Pulmonary artery endothelial cell (primary cell): ENCODE data around the gene LRSAM1. TPM values are rescaled to one million over a fixed set of nuclear protein-coding genes. Genes with fewer than 3 reads are reported as not detected.

Experiments
- DNase-seq: peaks from one replicate; pipeline ENCODE4 v3.0.0-alpha.2; 2011; ENCODE audit warnings: low read depth, low spot score
- total RNA-seq: library from RNA; depleted of rRNA; stranded (reverse); fragments of >200 nt; gene quantifications from 2 replicates; pipeline ENCODE4 v1.2.3, GENCODE V29; 2014

Gene LRSAM1
- total RNA-seq, 1 donor from 2014 or later: 11.7 TPM

DNA sequence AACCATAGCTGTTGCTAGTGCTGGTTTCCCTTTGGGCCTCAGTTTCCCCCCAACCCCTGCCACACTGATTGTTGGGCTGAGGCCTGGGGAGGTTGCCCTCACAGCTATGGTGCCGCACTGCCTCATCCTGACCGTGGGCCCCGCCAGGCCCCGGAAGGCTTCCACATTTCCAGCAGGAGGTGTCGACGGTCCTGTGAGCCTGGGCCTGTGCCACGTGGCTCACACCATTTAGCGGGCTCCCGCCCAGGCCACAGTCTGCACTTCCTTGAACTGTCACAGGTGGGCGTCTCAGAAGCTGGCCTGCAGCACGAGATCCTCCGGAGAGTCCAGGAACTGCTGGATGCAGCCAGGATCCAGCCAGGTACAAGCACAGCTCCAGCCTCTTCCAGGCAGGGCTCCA lies 45.7 kb downstream of the LRSAM1 start:
- no peak for DNase-seq

DNA sequence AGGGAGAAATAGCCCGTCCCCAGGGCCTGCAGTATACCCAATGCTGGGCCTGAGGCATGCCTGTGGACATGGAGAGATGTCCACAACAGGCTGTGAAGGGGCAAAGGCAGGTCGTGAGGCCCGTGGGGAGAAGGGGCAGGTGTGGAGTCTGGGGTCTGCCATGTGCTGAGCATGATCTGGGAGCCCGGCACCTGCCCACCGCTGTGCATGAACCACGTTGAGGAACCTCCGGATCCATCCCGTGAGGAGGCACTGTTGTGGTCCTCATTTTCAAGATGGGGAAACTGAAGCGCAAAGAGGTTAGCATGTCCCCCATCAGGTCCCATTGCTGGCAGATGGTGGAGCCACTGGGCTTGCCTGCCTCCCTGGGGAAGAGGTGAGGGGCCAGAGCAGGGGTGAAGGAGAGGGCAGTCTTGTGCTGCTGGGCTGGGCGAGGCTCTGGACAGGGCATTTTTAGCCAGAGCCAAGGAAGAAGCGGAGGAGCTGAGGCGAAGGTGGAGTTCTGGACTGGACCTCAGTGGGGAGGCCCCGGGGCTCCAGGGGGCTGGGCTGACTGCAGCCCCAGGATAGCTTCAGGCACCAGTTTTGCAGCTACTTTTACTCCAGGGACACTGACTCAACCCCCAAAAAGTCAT lies 46.5 kb downstream of the LRSAM1 start:
- DNase-seq: no peak

DNA sequence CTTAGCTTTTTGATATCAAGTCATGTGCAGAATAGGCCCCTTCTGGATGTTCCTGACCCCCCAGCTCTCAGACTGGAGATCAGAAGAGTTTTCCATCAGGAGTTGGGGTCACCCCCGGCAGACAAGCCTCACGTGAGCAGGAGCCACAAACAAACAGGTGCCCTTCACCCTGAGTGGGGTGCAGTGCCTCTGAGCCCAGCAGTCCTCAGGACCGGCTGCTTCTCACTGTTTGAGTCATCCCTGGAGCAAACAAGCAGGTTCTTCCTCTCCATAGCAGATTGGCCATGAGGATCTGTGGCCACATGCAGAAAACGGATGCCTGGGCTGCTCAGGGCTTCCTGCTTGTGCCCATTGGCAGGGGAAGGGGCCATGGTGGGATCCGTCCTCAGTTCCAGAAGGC lies 47.0 kb downstream of the LRSAM1 start:
- no peak for DNase-seq

DNA sequence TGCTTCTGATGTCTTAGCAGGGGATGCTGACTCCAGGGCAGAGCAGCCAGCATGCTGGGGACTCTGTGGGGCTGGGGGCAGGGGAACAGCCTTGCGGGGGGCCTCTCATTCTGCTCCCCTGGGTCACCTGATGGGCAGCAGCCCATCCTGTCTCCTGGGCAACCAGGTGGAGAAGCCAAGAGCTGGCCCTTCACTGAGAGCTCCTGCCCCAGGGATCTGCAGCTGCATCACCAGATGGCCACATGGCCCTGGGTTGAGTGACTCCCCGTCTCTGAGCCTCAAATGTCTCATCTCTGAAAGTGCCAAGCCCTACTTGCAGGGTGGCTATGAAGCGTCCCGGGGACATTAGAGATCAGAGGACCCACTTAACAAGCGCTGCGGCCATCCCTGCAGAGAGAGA lies 49.1 kb downstream of the LRSAM1 start:
- no peak for DNase-seq

DNA sequence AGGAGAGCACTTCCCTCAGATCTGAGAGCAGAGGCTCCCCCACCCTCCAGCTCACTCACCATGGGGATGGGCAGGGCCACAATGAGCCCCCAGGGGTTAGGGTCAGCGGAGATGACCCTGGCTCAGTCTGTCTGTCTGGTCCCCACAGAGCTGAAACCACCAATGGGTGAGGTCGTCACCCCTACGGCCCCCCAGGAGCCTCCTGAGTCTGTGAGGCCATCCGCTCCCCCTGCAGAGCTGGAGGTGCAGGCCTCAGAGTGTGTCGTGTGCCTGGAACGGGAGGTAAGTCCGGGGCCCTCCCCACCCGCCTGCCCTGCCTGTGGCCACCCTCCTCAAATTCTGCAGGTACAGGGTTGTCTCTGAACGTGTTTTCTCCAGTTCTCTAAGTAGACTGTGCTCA lies 49.6 kb downstream of the LRSAM1 start:
- no peak for DNase-seq

DNA sequence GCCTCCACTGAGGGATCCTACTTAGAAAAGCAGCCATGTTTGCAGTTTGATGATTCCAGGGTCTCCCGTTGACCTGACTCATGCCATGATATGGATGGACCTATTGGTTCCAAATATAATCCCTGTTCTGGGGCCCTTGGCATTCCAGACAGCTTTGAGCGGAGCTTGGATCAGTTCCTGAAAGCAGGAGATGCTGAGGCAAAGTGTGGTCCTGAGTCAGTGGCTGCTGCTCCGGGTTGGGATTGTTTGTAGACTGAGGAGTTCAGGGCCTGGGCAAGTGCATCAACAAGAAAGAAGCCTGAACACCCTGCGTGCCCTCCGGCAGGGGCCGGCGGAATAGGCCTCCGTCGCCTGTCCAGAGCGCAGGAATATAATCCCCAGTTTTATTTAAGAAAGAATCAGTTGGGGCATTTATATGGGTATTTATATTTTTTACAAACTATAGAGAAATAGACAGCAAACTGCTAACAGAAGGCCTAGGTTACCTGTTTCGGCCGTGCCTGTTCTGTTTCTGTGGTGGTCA lies 50.6 kb downstream of the LRSAM1 start:
- DNase-seq: no peak

DNA sequence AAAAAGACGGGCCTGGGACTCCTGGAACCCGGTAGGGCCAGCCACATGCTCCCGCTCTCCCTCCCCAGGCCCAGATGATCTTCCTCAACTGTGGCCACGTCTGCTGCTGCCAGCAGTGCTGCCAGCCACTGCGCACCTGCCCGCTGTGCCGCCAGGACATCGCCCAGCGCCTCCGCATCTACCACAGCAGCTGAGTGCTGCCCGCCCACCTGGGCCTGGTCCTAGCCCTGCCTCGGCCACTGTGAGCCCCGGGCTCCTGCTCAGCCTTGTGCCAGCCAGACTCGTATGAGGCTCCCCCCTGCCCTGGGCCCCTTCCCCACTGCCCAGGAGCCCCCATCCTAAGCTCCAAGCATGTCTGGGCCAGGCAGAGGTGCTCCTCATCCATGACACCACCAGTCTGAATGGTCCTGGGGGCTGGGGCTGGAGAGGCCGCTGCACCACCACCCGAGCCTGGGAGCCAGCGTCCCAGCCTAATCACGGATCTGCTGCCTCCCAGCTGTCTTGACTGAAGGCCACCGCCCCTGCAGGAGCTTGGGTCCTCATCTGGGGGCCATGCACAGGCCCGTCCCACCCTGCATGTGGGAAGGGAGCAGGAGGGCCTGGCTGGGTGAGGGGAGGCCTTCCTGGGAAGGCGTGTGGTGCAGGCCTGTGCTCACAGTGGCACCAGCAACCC lies 51.5 kb downstream of the LRSAM1 start:
- DNase-seq: no peak

DNA sequence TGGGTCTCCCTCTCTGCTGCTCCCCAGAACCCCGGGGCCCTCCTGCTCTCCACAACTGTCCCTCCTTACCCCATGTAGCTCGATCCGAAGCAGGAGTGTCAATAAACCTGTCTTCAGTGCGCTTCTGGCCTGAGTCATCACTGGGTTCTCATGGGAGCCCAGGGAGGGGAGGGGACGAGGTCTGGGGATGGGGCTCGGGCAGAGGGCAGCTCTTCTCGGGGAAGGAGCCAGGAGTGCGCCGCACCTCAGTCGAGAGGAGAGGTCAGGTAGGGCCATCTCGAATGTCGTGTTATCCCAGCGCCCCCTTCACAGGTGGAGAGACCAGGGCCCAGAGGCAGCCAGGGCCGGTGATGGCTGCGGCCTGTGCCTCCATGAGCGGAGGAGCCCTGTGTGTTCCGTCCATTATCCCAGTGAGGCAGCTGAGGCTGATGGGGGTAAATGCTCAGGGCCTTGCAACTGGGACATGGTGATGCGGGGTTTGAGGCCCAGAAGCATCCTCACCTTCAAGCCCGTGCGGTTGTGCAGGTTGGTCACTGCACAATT lies 52.1 kb downstream of the LRSAM1 start:
- DNase-seq: no peak

DNA sequence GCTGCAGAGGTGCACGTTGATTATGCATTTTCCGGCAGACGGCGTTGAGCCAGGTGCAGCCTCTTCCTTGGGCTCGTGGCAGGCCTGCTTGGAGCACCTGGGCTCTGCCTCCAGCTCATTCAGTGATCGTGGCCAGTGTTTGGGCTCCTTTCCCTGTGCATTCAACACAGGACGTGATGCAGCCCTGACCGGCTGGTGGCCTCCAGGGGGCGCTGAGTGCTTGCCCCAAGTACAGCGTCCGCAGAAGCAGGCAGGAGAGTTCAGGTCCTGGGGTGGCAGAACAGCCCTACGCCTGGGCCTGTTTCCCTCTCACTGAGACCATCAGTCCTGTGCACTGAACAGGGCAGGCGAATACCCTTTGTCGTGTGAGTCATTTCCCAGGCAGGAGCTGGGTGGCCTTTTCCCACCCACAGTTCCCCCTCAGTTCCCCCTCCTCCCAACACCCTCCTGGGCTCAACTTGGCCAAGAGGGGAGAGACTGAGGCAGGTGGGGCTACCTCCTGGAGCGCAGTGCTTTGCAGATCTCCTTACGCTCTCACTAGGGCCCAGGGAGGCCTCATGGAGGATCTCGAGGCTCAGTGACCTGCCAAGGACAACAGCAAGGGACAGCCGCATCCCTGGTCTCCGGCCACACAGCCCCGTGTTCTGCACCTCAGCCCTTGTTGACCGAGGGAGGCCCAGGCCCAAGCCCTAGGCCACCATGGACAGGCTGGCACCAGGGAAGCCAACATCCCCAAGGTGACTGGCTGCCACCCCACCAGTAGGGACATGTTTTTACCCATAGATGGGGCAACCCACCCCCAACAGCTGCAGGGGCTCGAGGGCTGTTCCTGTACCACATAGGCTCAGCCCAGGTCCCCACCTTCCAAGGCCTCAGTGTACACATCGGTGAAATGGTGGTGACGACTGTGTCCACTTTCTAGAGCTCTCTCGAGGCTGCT lies 52.9 kb downstream of the LRSAM1 start:
- peak; percentile 71 for DNase-seq

DNA sequence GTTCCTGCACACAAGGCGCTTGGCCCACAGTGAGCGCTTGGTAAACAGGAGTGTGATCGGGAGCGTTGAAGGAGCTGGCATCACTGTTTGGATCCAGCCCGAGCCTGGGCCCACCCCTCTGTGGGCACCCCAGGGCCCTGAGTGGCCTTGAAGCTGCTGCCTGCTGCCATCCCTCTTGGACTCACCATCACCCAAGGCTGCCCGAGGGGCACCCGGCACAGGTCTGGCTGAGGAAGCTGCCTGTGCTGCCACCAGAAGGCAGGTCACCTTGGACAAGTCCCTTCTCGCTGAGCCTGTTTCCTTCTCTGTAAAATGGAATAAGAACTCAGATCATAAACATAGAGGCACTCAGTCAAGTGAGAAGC lies 53.6 kb downstream of the LRSAM1 start:
- DNase-seq: no peak

DNA sequence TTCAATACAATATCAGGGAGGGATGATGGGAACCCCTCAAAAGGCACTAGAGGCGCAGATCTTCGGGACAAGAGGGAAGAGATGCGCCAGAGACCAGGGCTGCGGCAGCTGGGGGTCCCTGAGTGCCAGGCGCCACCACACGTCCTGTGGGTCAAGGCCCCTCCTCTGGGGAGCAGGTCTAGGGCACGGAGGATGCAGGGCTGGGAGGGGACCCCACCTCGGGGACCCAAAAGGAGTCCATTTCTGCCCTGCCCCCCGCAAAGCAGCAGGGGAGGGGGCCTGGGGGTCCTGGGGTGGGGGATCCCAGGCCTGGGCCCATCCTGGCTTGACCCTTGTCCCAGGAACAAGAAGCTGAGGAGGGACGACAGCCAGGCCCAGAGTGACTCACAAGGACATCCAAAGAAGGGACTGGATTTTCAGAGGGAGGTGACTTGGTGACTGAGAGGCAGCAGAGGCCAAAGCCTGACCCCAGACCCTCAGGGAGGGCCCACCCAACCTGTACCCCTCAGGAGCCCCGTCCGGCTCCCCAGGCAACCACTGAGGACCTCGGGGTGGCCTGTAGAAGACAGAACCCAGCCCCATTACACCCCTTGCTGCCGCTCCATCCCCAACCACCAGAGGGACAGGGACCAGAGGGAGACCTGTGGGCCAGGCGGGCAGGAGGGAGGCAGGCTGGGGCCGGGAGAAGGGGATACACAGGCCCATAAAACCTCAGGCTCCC lies 54.2 kb downstream of the LRSAM1 start:
- DNase-seq: no peak

DNA sequence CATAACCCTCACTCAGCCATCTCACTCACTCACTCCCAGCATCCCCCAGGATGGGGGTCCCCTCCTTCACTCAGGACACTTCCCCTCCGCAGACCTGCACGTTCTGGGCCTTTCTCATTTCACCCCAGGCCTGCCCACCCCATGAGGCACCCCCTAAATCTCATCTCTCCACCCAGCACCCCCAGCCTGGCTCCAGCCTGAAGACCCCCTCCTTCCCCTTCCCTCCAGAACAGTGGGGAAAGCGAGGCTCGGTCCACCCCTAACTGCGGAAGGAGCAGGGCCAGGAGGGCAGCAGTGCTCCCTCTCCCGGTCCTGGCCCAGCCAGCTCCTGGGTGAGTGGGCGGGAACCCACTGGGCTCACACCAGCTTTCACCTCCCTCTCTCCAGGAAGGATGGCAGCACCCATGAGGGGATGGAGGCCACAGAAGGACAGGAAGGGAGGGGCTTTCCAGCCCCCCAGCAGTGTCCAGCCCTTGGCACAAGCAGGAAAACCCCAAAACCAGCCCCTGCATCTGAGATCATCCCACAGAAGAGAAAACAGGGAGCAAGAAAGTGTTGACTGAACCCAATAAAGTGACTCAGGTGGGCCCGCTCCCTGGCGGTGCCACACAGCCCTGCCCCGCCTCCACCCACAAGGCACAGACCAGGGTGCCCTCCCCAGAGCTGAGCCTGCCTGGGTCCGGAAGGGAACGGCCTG lies 55.0 kb downstream of the LRSAM1 start:
- no peak for DNase-seq

DNA sequence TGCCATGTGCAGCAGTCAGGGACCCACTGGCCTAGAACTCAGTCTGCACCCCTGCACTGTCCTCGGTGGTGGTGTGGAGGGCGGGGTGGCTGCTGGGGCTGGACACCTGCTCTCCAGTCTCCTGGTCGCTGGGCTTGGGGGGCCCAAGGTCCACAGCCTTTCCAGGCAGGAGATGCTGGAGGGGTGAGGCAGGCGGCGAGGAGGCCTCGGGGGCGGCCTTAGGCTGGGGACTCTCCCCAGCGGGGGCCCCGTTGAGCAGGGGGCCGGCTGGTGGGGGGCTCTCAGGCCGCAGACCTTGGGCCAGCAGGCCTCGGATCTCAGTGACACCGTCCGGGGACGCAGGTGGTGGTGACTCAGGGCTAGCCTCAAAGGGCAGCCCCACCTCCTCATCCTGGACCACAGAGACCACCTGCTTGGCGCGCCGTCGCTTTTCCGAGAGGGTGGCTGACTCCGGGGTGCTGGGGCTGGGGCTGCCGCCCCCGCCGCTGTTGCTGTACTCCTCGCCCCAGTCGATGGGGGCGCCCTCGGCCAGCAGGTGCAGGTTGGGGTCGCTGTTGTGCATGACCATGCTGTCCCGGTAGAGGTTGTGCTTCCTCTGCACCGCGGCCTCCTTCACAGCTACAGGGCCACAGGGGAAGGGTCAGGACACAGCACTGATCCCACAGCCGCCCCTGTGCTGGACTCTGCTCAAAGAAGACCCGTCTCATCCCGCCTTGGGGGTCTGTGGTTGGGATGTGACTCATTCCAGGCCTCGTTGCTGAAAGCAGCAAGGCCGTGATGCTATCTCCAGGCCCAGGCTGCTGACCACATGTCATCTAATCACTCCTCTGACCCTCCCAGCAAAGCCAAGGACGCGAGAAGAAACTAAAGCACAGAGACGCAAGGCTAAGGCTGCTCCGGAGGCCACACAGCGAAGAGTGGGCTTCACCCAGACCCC lies 55.8 kb downstream of the LRSAM1 start:
- no peak for DNase-seq

DNA sequence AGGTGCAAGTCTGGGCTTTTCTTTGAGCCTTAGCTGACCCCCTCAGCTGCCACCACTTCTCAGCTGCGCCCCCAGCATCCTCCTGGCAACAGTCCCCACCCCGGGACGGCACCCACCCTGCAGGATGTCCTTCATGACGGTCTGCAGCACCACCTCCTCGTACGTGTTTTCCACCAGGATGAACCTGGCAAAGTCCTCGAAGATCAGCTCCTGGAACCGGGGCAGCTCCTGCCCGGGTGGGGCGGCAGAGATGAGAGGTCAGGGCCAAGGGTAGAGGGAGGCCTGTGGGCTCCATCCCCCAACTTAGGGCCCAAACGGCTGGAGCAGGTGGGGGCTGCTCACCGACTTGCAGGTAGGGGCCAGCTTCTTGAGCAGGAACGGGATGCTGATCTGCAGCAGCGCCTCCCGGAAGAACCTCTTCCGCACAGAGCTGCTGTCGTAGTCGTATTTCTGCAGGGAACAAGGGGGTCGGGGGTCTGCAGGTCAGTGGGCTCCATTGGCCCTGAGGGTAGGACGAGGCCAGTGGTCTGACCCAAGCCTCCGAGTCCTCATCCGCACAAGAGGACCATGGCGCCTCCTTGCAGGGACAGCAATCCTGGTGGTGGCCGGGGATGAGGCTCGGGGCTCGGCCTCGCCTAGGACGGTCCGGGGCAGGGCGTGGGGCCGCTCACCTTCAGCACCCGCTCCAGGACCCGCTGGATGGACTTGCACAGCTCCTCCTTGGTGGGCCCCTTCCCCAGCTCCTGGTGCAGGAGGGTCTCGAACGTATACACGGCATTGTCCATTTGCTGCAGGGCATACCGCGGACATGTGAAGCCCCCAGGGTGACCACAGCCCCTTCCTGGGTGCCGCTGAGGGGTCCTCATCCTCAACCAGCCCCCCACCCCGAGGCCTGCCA lies 56.7 kb downstream of the LRSAM1 start:
- no peak for DNase-seq

DNA sequence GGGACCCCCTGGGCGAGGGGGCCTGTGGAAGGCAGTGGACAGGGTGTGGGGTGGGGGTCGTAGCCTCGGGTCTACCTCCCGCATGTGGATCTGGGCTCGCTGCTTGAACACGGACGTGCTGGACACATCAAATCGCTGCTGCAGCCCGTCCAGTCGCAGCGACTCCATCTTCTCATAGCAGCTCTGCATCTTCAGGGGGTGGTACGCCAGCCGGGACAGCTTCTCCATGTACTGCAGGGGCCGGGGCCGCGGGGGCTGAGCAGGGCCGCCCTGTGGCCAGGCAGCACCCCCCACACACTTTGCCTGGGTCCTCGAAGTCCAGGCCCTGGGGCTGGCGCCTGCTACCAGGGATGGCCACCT lies 57.6 kb downstream of the LRSAM1 start:
- no peak for DNase-seq

DNA sequence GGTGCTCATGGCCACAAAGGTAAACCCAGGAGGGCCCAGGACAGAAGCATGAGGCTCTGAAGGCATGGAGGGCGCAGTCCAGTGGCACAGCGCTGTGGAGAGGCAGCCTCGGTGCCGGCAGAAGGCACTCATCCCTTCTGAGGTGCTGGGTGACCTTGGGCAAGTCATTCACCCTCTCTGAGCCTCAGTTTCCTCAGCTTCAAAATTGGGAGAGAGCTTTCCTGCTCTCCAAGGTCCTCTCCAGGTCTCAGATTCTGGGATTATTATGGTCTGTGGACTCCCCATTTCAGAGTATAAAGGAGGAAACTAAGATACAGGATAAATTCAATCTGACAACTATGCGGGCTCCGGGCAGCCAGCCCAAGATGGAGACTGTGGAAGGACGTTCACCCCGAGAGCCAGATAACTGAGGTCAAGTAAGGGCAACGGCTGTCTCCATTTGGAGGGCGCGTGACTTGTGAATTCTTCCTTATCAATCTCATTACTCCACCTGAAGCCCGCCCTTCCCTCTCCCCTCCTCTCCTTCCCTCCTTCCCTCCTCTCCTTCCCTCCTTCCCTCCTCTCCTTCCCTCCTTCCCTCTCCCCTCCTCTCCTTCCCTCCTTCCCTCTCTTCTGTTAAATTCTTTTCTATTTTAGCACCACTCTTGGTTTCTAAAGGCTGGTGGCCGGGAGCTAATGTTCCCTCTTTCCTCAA lies 58.1 kb downstream of the LRSAM1 start:
- no peak for DNase-seq

DNA sequence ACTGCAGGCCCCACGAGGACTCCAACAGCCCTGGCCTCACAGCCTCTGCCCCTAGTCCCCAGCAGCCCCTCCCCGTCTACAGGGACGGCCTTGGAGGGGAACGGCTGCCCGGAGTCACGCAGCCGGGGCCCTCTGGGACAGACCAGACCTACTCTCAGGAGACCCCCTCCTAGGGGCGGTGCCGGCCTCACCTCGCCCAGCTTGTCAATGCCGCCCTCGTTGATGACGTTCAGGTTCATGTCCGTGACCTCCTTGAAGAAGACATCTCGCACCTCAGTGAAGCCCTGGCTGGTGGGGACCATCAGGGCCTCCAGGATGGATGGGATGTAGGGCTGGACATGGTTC lies 58.6 kb downstream of the LRSAM1 start:
- DNase-seq: no peak

DNA sequence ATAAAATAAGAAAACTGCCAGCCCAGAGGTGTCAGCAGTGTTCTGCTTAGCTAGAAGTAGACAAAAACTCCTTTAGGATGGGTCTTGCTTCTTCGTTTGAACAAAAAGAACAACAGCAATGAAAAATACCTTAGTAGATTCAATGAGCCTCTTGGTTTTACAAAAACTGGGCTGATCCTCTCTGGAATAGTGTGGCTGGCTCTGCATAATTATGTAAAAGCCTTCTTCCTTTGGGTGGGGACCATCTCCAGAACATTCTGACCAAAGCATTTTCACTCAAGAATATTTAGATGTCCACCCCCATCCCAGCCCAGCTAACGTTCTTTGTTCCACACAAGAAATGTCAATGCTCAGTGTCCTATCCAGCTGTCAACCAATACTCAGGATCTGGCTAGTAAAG lies 63.2 kb downstream of the LRSAM1 start:
- DNase-seq: no peak
